Measurements from ENCODE around the gene OR2T8. TPM values are rescaled to one million over a fixed set of nuclear protein-coding genes. Genes with fewer than 3 reads are reported as not detected.
"Not testable (repeated sequence)": the region's sequence is repeated elsewhere in the genome, so short reads cannot be mapped to it uniquely, and the experiment has no call there.

Gene OR2T8
- total and polyA plus RNA-seq, 8 donors, result not detected

- H3K27me3 ChIP-seq, result peaks cover 0 to 9% of the 10 kb centered on the region in 2 donors
- H3K9me3 ChIP-seq, result peaks cover 0 to 14% of the 10 kb centered on the region in 2 donors
- no peak overlapping the region for H3K4me3 ChIP-seq
- TF ChIP-seq CTCF (IDR thresholded peaks at IDR 0.05), result no peak
- intact Hi-C loops (cut with DNase I), result no loop called here
- H3K36me3 ChIP-seq, result no peaks in the 10 kb centered on the region
- DNase-seq, result no peak
- no peak overlapping the region for H3K27ac ChIP-seq
- ATAC-seq, result no peak
- no peaks in the 10 kb centered on the region for H3K4me1 ChIP-seq
Observed at GRCh38 chr1:247935781-247936180, 15.7 kb downstream of the OR2T8 start.

GRCh38 chr1:247936415-247936814, 16.4 kb downstream of the OR2T8 start:
- Histone ChIP-seq H3K36me3 (no peaks in the 10 kb centered on the region), H3K4me3 (no peak overlapping the region), H3K27me3 (peaks cover 0 to 9% of the 10 kb centered on the region in 2 donors), H3K27ac (no peak overlapping the region), H3K4me1 (no peaks in the 10 kb centered on the region), H3K9me3 (peaks cover 0 to 14% of the 10 kb centered on the region in 2 donors)
- intact Hi-C loops (cut with DNase I), result no loop called here
- TF ChIP-seq CTCF (IDR thresholded peaks at IDR 0.05), result no peak
- ATAC-seq, result no peak
- DNase-seq, result no peak

GRCh38 chr1:247936965-247937734, 17.1 kb downstream of the OR2T8 start:
- peak; percentile 0 to 88 (median 48) for DNase-seq
- H3K36me3 ChIP-seq; intact Hi-C loops (cut with DNase I); H3K27me3 ChIP-seq; H3K27ac ChIP-seq; H3K4me1 ChIP-seq; H3K4me3 ChIP-seq: not testable (repeated sequence)
- H3K9me3 ChIP-seq, result peaks cover 0 to 14% of the 10 kb centered on the region in 2 donors
- peak; percentile 97 for ATAC-seq
- TF ChIP-seq CTCF (IDR thresholded peaks at IDR 0.05), result peak; percentile 38 to 47

GRCh38 chr1:247942624-247943023, 22.6 kb downstream of the OR2T8 start:
- no peaks in the 10 kb centered on the region for H3K9me3 ChIP-seq
- DNase-seq (no peak), ATAC-seq (no peak)
- H3K4me1 ChIP-seq, result no peaks in the 10 kb centered on the region
- H3K27me3 ChIP-seq, result peaks cover 0 to 1% of the 10 kb centered on the region in 2 donors
- no peak overlapping the region for H3K4me3 ChIP-seq
- intact Hi-C loops (cut with DNase I), result no loop called here
- no peaks in the 10 kb centered on the region for H3K36me3 ChIP-seq
- H3K27ac ChIP-seq, result no peak overlapping the region
- TF ChIP-seq CTCF (IDR thresholded peaks at IDR 0.05), result no peak

GRCh38 chr1:247948558-247948957, 28.5 kb downstream of the OR2T8 start, which contains the start of gene OR2L8:
Gene OR2L8 (plus strand): TSS chr1:247948858. CDS start chr1:247948858, 0 bp downstream.
- intact Hi-C loops (cut with DNase I), result no loop called here
- ATAC-seq, result no peak

More at GRCh38 chr1:247948558-247948957, 28.5 kb downstream of the OR2T8 start, which contains the start of gene OR2L8:
- H3K4me3 ChIP-seq, result no peak within 1 kb of the TSS
- H3K4me1 ChIP-seq, result no peaks in the 10 kb centered on the region
- no peak for DNase-seq
- peaks cover 0 to 5% of the 10 kb centered on the region in 2 donors for H3K9me3 ChIP-seq
- no peaks in the 10 kb centered on the region for H3K36me3 ChIP-seq
- H3K27ac ChIP-seq, result no peak within 1 kb of the TSS
- H3K27me3 ChIP-seq, result no peaks in the 10 kb centered on the region
- no peak for TF ChIP-seq CTCF (IDR thresholded peaks at IDR 0.05)

Measured in left lung (tissue), 10 donors.